Stimulated activated CD4-positive, alpha-beta T cell treated with anti-CD3 and anti-CD28 coated beads, Interleukin-12 subunit alpha, Interleukin-12 subunit beta, amount 100 ng/mL, for 24 hours (primary cell): ENCODE data around the gene PYHIN1.
"Not testable (repeated sequence)": the region's sequence is repeated elsewhere in the genome, so short reads cannot be mapped to it uniquely, and the experiment has no call there.

ENCODE experiments used
- DNase-seq, 2 experiments: peaks; one replicate each; pipeline ENCODE4 v3.0.0-alpha.2; 2020; ENCODE audit warnings: low read depth in 2 of 2

The PYHIN1 gene

GRCh38 chr1:158979229-158979628, 47.9 kb downstream of the PYHIN1 start:
- no peak for DNase-seq

GRCh38 chr1:158983235-158983634, 51.9 kb downstream of the PYHIN1 start:
- no peak for DNase-seq

GRCh38 chr1:158984386-158984785, 53.0 kb downstream of the PYHIN1 start:
- no peak for DNase-seq

GRCh38 chr1:158989424-158989823, 58.1 kb downstream of the PYHIN1 start:
- no peak for DNase-seq

DNA sequence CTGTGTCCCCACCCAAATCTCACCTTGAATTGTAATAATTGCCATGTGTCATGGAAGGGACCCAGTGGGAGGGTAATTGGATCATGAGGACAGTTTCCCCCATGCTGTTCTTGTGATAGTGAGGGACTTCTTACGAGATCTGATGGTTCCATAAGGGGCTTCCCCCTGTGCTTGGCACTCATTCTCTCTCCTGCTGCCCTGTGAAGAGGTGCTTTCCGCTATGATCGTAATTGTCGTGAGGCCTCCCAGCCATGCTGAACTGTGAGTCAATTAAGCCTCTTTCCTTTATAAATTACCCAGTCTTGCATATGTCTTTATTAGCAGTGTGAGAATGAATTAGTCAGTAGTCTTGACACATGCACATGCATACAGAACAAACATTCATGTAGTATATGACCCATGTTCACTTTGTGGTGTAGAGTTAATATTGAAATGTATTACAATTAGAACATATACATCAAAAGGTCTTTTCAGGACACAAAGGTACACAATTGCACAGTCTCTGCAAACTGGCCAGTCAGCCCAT, 61.5 kb downstream of the PYHIN1 start:
- no peak for DNase-seq

DNA sequence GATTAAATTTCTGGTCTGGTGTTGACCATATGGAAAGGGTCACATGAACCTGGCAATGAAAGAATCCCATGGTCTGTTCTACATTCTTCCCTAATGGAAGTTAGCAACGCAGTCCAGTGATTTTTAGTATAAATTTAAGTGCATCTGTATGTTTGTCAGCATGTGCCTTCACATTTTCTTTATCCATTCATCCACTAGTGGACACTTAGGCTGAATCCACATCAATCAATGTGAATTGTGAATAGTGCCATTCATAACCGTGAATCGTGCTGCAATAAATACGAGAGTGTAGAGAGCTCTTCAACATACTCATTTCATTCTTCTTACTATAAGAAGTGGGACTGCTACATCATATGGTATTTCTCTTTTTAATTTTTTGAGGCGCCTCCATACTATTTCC, 65.6 kb downstream of the PYHIN1 start:
- DNase-seq, result no peak

DNA sequence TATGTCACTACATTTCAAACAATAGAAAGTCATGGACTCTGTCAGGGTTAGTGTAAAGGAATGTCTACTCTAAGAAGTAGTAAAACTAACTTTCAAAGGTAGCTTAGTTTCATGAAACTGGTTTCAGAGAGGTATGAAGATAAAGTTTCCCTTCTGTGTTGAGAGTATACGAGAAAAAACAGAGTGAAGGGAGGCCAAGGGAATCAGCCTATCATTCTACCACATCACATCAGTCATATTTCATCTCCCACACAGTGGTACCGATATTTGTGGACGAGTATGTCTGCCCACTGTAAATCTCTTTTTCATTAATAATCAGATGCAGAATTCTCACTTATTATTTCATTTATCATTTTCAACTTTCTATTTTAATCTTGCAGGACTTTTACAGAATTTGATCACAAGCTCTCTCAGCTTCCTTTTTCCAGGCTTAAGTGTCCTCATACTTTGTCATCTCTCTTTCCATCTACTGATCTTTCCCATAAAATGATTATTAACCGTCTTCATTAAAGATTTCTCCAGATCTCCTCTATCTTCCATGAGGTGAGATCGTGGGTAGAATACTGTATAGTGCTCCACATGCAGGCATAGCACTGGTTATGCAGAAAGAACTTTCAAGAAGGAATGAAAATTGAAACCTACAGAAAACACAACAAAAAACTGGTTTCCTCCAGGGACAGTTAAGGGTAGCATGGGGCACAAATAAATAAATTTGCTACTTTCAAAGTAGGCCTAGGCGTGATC, 66.9 kb downstream of the PYHIN1 start:
- no peak for DNase-seq

DNA sequence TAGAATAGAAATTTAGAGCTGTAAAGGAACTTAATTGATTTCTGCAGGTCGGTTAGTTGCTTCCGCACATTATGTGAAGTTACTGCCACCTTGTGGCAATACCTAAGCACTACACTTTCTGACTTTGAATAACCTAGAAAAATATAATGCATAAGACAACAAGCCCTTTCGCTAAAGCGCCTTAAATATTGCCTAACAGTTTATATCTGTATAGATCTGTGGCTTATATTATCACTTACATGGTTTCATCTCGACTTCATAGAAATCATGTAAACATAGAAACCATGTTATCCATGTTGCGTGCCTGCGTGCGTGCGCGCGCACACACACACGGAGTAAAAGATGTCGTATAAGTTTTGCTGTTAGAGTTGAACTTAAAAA, 67.4 kb downstream of the PYHIN1 start:
- no peak for DNase-seq

- DNase-seq, result no peak
These were observed 68.1 kb downstream of the PYHIN1 start for GRCh38 chr1:158999316-159000069.

DNA sequence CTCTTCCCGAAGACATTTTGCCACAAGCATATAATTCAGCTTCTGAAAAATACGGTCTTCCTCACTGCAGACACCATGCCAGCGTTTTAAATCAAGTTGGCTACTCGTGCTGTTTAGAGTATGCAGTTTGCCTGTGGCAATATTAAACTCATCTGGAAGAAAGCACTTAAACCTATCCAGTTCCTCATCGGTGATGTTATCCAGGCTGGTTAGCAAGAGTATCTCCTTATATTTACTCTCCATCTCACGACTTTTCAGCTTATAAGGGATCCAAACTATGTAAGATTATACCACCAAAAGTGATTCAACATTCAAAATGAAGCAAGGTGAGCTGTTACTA, 68.7 kb downstream of the PYHIN1 start:
- DNase-seq, result no peak

- no peak for DNase-seq
These were observed 69.3 kb downstream of the PYHIN1 start for GRCh38 chr1:159000625-159001024.

GRCh38 chr1:159005161-159005560, 73.8 kb downstream of the PYHIN1 start:
- no peak for DNase-seq

DNA sequence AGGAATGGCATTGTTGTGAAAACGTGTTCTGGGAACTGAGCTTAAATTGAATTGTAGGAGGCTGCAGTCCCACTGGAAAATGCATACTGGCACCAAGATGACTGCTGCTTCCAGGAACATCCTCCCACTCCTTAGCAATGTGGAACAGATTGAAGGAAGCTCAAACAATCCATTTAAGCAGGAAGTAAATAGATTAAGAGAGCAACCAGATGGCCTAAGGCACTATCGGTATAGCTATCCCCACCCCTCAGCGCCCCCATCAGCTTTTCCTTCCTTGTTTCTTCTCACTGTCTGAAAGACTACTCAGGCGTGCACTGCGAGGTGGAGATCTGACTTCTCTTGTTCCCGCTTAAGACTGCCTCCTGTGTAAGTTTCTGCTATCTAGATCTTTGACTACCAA, 74.3 kb downstream of the PYHIN1 start:
- DNase-seq, result no peak

GRCh38 chr1:159006210-159006807, 75.0 kb downstream of the PYHIN1 start:
- not testable (repeated sequence) for DNase-seq

- DNase-seq, result no peak
These were observed 76.4 kb downstream of the PYHIN1 start for GRCh38 chr1:159007726-159008125.

GRCh38 chr1:159008744-159009188, 77.4 kb downstream of the PYHIN1 start:
- DNase-seq, result no peak

DNA sequence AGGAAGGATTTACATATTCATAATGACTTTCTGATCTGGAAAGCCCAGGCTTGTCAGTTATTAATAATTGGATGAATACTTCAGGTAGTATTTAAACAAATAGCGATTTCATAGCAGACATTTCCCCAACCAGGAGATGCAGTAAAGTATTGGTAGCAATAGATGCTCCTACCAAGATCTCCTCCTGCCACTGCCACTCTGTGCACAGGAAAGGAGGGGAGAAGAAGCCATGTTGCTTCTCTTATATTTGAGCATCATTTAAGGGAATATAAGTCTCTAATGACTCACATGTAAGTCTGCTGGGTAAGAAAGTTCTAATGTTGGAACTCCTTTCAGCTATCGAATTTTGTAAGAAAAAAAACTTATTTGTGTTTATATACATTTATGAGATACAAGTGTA, 77.9 kb downstream of the PYHIN1 start:
- DNase-seq, result no peak

DNA sequence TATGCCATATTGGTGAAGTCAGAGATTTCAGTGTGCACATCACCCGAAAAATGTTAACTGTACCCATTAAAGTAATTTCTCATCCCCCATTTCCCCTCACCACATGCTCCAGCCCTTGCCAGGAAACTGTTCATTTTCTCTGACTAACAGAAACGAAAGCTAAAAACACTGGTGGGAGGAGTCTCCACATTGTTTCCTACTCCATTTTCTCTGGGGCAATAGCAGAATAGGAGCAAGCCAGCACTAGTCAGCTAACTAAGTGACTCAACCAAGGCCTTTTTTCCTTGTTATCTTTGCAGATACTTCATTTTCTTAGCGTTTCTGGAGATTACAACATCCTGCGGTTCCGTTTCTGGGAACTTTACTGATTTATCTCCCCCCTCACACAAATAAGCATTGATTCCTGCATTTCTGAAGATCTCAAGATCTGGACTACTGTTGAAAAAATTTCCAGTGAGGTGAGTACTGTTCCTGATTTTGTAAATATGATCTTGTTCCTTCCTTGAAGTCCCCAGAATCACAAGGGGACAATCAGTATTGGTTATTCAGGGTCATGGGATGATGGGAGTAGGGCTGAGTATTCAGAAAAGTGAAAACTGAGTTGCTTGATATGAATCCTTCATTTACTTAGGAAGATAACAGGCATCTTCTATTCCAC, 78.5 kb downstream of the PYHIN1 start, which contains the start of gene IFI16:
Gene IFI16 (plus strand): TSS at position 204 of the 658 bp plus-strand sequence. CDS start 4,774 bp downstream, outside the sequence.
- no peak for DNase-seq

DNA sequence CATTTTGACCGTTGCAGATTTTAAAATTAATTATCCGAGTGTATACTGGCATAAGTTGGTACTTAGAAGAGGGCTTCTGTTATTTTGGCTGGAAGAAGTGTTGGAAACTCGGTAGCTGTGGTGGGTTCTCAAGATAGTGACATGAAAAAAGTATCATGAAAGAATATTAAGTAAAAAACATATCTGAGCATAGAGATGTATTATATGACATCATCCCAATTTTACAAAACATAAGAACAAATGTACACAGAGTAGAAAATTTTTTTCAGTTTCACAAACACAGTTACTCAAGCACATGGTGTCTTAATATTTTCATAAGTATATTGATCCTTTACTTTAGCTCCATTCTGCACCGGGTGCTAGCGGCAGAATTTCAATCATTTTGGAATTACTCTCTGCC, 79.0 kb downstream of the PYHIN1 start:
- no peak for DNase-seq

- DNase-seq, result not testable (repeated sequence)
These were observed 79.6 kb downstream of the PYHIN1 start for GRCh38 chr1:159011001-159011400.

- DNase-seq, result no peak
These were observed 80.4 kb downstream of the PYHIN1 start for GRCh38 chr1:159011751-159012150.

- peak; percentile 43 to 58 for DNase-seq
These were observed 81.1 kb downstream of the PYHIN1 start for GRCh38 chr1:159012495-159012894.
